ENCODE results near the gene LRRC47.

LRRC47 gene

DNA sequence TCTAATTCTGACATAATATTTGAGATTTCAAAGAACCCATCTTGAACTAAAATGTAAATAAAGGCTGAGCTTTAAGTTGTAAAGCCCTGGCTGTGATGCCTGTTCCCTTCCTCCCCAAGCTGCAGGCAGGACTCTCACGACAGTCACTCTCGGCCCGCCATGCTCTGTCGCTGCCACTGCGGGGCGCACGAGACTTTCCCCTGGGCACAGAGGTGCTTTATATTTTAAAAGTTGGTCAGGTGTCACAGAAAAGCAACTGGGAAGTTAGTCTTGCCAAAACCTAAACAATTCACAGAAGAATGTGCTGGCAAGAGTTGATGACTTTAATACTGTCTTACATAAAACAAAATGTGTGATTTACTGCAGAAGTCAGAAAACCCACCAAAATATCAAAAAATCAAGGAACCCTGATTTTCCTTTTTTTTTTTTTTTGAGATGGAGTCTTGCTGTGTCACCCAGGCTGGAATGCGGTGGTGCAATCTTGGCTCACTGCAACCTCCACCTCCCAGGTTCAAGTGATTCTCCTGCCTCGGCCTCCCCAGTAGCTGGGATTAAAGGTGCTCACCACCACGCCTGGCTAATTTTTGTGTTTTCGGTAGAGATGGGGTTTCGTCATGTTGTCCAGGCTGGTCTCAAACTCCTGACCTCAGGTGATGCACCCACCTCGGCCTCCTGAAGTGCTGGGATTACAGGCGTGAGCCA lies 10.7 kb downstream of the LRRC47 start:
- no peak for DNase-seq

DNA sequence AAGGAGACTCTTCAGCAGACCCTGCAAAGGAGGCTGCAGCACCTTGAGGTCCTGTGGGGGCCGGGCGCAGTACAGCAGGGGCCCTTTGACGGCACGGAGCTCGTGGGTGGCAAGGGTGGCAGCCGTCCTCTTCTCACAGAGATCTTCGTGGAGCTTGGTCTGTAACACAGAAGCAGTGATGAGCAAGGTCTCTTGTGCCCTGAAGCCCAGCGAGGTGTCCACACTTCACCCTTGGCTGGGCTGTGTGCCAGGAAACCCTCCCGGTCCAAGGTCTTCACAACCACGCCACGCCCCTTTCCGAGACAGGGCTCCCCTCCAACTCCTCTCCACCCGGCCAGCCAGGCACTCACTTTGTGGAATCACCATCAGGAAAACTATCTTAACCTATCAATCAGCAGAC lies 11.3 kb downstream of the LRRC47 start:
- no peak for DNase-seq

DNA sequence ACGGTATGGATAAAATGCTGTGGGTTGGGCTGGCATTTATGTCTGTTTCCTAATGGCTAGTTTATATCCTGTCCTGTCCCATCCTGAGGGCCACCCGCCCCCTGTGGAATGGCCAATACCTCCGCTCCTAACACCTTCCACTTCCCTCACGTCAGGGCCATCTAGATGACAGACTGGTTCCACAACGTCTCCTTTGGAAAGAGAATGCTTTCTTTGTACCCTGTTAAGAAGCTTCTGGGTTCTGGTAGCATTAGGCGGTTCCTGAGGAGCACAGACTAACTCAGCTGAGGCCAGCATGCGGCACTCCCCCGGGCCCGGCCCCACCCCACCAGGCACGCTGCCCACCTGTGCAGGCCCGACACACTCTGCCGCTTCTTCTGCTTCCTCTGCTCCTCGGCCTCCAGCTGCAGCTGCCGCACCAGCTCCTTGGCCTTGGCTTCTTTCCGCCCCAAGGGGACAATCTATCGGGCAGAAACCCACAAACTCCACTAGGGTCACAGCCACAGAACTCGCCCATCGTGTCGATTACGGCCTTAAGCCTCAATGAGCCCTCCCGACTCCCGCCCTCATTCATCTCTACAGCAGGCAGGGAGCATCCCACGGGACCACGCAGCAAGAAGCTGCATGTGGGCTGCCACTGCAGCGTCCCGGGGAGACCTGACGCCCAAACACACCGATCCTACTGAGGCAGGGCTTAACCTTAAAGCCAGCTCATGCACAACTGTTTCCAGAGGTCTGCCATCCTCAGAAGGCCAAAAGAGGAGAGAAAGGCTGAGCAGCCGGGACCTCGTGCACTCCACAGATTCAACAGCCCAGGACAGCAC lies 12.4 kb downstream of the LRRC47 start:
- DNase-seq, result no peak

DNA sequence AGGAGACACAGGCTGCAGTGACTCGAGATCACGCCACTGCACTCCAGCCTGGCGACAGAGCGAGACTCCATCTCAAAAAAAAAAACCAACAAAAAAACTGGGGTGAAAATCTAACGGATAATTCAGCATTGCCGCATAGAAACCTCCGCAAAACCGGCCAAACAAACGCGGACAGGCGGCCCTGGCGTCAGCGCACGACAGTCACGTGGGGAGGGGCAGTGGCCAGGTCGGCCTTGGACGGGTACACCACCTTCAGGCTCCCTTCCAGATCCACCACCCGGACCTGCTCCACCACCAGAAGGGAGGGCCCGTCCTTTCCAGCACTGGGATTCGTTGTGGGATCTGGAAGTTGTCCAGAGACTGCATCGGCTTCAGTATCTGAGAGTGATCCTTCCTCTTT lies 15.4 kb downstream of the LRRC47 start:
- no peak for DNase-seq

DNA sequence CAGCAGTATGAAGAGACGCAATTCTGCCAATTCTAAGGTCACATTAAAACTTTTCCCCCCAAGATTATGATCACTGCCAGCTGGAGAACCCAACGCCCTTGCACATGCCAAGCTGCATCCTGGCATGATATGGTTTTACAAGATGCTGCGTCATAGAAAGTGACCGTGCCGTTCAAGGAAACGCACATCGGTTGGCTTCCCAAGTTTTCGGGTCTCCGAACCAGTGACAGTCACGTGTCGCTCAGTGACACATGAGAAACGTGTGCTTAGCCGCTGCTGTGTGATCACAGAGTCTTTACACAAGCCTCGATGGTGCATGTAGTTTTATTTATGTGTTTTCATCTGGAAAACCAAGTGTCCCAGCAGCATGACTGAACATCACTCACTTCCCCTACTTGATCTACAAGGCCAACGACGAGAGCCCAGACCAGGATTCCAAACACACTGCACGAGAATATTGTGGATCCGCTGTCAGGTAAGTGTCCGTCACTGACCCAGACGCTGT lies 16.3 kb downstream of the LRRC47 start:
- DNase-seq, result no peak

DNA sequence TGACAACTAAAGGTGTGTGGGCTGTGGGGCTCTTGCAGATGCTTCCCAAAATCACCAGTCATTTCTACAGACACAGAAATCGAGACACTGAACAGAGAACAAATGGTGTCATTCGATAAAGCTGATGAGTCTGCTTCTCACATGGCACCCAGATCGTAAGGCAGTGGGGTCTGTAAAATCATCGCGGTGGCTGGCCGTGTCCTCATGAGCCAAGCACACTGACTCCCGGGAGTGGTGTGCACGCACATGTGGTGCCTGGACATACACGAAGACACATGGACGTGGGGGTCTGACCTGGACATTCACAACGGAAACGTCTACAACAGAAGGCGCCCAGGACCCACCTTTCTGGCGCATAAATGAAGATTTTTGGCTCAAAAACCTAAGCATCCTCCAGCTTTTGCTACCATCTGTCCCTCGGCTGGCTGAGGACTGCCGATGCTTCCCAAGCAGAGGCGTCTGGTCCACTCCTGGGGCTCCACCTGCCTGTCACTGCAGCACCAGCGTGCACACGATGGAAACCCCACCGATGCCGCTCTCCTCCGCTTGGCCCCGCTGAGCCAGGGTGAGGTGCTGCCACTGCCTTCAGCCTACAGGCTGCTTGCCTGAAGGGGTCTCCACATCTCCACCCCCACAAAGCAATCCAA lies 16.9 kb downstream of the LRRC47 start:
- DNase-seq, result no peak

DNA sequence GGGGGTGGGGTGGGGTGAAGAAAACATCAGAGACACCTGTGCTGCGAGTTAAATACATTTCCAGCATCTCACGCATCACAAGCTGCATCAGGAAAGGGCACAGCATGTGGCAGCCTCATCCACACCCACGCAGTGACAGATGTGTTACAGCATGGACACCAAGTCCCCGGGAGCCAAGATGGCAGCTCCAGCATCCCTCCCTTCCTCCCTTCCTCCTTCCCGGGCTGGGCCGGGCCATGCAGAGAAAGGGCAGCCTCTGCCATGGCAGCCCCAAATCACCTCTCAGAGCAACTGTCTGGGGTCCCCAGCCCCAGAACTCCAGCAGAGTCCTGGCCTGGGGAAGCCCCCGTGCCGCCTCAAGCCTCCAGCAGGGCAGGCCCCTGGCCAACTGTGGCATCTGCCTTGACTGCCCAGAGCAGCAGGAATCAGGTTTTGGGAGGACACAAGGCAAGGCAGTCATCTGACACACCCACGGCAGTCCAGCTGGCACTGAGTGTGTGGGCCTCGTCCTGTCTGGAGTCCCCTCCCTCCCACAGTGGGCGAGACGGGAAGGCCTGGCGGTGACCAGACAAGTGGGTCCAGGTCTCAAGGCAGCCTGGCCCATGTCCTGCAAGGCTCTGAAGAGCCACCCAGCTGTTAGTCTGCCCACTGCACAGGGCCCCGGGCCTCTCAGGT lies 17.6 kb downstream of the LRRC47 start:
- DNase-seq, result no peak

DNA sequence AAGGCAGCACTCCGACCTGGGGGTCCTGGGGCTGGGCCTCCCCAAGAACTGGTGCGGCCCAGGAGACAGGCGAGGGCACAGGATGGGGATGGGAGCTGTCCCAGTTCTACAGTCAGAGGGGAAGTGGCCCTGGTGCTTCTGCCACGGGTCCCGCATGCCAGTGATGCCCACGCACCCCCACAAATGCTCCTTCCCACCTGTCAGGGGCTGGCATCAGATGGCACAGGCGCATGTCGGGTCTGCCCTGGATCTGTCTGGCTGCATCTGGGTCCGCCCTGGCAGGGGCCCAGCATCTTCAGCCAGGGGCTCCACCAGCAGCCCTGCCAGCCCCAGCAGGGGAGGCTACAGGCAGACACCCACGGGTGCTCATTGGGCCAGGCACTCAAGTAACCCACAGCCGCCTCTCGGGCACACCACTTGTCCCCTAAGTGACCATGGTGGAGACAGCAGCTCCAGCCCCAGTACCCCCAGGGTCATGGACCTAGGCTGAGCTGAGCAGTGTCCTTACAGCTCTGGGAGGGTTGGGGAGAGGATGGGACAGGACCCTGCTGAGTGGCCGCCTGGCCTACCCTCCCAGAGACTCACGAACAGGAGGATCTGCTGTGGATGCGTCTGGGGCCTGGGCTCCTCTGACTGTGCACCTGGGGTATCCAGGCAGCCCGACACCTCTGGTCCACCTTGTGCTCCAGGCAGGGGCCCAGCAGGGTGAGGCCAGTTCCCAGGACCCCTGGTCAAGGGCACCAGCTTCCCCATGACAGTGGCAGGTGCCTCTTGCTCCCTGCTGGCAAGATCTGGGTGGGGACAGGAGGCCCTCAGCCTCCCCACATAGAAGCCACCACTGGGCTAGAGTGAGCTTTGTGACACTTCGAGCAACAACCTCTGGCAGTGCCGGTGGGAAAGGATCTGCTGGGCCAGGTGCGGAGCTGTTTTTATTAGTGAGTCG lies 18.4 kb downstream of the LRRC47 start:
- DNase-seq, result peak; percentile 9

DNA sequence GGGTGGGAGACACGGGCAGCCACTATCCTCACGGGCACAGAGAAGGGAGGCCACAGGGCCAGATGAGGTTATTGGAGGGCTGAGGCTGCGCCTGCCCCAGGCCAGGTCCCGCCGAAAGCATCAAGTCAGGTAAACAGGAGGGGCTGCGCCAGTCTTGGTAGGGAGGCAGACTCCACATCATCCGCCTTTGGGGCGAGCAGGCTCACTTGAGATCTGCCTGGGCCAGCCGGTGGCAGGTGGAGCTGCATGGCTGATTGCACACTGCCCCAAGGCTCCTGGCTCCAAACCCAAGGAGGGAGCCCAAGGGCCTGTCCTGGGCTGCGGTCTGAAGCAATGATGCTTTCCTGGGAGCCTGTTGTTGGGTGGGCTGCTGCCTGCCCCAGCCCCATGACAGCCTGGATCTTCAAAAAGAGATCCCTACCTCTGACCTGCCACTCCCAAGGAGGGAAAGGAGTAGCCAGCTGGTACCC lies 19.2 kb downstream of the LRRC47 start:
- DNase-seq, result no peak

DNA sequence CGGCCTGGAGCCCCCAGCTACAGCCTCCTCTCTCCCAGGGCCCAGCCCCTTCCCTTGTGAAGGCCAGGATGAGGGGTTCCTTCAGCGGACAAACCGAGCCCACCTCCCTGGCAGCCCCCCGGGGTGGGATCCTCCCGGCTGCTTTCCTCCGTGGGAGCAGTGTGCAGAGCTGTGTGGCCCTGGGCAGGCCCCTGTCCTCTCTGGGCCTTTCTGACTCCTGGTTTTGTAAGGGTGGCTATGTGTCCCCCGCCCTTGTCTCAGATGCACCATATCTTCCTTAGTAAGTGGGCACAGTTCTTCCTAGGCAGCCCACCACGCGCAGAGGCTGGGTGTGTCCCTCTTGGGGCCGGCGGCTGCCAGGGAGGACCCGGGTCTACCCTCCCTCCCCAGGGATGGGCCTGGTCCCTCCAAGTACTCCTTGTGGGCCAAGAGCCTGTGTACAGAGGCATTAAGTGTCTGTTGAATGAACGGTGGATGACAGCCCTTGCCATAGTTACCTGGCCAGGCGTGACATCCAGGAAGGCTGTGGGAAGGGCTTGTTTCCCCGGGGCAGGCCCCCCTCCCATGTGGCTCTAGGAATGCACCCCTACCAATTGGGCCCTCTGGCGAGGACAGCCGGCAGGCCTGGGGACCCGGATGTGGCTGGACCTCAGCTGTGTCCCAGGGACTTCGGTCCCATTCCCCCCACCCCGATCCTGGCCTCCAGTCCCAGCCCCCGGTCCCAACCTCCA lies 19.9 kb downstream of the LRRC47 start:
- DNase-seq, result no peak

DNA sequence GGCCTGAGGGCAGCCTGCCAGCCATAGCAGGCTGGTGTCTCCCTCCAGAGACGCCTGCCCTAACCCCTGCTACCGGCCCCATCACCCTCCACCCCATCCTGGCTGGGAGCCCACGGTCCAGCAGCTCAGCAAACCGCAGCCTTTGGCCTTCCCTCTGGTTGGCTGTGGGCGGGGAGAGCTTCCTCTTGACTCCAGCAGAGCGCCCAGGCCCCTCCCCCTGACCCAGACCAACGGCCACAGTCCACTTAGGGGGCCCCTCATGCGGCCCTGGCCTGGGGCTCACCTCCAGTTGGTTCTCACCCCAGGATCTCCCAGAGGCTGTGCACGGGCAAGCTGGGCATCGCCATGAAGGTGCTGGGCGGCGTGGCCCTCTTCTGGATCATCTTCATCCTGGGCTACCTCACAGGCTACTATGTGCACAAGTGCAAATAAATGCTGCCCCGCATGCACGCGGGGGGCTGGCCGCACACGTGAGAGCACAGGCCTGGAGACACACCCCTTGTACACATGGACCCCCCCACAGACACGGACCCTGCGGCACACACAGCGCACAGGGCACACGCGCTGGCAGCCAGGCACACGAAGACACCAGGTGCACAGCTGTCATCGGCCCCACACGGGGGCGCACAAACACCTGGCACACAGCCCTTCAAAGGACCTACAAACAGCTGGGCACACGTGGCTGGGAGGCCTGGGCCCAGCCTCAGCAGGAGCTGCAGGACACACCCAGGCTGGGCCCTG lies 20.6 kb downstream of the LRRC47 start:
- peak; percentile 68 for DNase-seq

DNA sequence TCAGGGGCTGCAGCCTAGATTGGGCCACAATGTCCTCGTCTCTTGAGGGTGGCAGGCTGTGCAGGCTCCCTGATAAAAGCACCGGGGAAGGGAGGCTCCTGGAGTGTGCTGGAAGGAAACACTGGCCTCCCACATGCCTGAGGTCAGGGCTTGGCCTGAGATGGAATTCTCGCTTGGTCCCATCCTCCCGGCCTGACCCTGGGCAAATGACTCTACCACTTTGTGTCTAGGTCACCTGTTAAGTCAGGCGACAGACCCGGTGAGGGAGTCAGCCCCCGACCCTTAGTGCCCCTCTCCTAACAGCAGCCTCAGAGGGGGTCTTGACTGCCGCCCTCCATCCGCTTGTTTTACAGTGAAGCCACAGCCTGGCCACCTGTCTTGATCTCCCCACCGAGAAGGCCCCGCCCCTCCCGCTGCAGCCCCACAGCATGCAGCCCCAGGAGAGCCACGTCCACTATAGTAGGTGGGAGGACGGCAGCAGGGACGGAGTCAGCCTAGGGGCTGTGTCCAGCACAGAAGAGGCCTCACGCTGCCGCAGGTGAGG lies 21.3 kb downstream of the LRRC47 start:
- no peak for DNase-seq

DNA sequence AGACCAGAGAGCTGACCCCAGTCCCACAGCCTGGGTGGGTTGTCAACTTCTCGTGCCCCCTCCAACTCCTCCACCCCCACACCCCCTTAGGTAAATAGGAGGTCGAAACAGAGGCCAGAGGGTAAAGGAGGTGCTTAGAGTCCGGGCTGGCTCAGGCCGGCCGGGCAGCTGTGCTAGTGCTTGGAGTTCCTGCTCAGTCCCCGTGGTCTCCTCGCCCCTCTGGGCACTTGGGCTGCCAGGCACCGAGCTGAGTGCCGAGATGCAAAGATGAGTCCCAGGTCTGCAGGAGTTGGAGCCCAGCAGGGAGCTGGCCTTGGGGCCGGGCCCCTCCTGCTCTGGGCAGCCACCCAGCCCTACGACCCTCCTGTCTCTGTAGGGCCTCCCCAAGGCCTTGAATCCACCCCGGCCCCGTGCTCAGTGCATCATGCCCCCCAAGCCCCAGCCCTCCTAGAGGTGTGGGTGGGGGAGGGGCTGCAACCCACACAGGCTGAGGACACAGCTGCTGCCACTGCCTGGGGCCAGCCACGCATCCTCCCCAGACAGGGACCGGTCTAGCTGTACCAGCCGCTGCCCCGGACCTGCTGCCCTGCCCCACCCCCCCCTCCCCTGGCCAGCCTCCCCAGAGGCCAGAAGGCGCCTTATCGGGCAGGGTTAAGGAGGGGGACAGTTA lies 21.9 kb downstream of the LRRC47 start:
- no peak for DNase-seq

DNA sequence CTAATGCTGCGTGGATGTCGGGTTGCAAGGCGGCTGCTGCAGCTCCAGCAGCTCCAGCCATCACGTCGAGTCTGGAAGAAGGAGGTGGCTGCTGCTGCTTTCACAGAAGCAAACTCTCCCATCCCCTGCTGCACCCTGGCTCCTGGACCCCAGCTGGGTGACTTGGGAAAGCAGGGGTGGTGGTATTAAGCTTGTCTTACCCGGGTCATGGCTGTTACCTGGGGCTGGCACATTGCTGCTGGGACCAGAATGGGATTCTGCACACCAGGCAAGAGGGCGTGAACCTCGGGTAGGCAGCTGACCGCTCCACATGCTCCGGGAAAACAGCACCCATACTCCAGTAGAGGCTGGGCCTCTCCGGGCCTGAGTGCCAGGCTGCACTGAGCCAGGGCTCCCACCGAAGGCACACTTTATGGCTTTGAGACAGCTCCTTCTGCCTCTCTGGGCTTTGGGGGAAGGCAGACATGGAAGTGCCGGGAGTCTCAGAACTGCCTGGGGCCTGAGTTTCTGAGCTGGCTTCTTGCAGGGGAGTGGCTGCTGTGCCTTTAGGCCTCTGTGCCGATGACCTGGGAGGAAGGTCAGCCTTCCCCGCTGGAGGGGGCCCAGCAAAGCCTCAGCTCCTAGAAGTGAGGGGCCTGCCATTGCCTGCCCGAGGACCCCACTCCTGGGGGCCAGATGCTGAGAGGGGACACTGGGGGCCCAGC lies 22.6 kb downstream of the LRRC47 start:
- no peak for DNase-seq

DNA sequence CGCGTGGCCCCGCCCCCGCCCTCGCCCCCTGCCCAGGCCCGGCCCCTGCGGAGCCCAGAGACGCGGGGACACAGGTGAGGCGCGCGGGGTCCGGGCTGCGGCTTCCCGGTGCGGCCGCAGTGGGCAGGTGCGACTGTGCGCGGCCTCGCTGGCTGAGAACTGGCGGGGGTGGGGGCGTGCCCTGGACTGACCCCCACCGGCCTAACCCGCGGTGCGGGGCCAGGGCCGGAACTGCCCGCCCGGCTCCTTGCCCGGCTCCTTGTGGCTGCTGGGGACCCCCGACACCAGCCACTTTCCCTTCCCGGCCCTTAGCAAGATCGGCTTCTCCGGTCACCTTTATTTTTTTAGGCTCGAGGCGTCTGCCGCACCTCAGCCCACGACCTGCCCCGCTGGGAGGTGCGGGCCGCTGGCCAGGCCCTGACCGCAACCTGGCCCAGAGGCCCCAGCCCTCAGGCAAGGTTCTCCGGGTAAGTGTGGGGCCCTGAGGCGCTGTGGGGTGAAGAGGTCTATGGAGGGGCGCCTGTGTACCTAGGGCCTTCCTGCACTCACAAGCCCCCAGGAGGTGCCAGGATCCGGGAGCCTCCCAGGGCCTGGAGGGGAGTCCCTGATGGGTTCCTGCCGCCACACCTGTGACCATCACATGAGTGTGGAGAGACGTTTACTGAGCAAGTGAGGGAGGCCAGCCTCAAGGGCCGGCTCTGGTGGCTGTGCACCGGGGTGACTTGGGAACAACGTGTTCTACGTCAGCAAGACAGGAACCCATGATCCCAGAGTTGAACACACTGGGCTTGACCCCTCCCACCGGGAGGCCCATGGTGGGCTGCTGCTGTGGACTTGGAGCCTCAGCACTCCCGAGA lies 23.4 kb downstream of the LRRC47 start, which contains the start of gene SMIM1:
Gene SMIM1, plus strand, starts transcription at position 35 of the 857 bp plus-strand sequence. CDS start 2,625 bp downstream, outside the sequence.
- no peak for DNase-seq

DNA sequence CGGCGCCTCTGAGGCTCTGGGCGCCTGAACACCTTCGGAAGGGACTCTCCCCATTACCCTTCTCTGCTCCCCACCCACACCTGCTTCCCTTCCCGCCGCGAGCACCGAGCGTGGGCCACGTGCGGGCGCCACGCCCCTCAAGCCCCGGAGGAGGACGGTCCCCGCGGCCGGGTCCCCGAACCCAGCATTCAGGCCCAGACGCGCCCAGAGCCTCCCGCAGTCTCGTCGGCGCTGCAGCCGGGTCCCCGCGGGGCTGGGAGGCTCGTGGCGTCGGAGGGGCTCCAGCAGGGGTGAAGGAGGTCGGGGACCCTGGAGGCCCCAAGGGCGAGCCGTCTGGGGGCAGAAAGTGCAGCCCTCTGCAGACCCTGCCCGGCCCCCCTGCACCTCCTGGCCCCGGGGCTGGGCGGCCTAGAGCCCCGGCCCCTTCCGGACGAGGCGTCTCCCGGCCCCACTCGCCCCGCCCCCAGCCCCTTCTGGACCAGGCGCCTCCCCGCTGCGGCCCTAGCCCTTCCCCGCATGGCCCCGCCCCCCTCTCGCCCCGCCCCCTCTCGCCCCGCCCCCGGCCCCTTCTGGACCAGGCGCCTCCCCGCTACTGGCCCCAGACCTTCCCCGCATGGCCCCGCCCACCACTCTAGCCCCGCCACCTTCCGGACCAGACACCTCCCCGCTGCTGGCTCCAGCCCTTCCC lies 24.1 kb downstream of the LRRC47 start:
- DNase-seq, result peak; percentile 83
